Activated CD4-positive, CD25-positive, alpha-beta regulatory T cell treated with anti-CD3 and anti-CD28 coated beads, Interleukin-2, amount 50 U/mL, for 16 hours (primary cell): Measurements from ENCODE around the gene KIFC3.
"Not testable (repeated sequence)": the region's sequence is repeated elsewhere in the genome, so short reads cannot be mapped to it uniquely, and the experiment has no call there.

Experiments used
- DNase-seq: peaks from one replicate; pipeline ENCODE4 v3.0.0-alpha.2; 2020; ENCODE audit warnings: low read depth, low spot score

Gene KIFC3

DNA sequence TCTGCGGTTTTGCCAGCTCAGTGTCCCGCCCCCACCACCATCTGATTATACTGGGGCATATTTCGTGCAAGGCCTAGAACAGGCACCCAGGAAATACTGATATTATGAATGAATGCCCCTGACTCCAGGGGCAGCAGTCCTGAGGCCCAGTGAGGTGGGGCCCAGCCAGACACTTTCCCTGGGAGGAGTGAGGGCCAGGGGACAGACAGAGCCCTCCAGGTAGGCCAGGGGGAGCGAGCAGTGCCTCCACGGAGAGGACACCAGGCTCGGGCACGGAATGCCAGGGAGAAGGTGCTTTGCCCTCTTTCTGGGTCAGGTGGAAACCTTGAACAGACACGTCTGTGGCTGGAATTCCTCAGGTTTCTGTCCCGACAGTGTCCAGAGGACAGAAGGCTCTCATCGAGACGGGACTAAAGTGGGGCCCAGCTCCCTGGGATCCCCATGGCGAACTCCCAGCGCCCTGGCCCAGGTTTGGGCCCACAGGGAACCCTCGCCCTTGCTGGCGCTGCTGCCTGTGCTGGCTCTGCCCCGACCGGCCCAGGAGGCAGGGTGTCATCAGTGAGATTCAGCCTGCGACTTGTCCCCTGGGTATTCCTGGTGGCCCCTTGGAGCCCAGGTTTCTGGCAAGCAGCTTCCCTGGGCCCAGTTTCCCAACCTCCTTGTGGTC is 62.4 kb downstream of the KIFC3 start:
- DNase-seq: no peak

DNA sequence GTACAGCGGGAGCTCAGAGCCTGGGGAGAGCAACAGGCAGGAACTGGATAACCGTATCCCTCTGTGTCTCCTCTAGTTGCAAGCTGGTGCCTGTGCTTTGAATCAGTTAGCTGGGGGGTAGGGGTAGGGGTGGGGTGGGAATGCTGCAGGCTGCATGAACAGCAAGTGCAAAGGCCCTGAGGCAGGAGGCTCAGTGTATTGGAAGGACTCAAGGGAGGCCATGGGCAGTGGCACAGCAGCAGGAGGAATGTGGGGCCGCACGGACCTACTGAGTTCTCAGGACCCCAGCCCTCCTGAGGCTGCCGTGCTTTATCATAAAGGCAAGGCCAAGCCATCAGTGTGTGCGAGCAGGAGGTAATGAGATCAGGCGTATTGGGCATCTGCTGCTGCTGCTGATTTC is 63.4 kb downstream of the KIFC3 start:
- no peak for DNase-seq

DNA sequence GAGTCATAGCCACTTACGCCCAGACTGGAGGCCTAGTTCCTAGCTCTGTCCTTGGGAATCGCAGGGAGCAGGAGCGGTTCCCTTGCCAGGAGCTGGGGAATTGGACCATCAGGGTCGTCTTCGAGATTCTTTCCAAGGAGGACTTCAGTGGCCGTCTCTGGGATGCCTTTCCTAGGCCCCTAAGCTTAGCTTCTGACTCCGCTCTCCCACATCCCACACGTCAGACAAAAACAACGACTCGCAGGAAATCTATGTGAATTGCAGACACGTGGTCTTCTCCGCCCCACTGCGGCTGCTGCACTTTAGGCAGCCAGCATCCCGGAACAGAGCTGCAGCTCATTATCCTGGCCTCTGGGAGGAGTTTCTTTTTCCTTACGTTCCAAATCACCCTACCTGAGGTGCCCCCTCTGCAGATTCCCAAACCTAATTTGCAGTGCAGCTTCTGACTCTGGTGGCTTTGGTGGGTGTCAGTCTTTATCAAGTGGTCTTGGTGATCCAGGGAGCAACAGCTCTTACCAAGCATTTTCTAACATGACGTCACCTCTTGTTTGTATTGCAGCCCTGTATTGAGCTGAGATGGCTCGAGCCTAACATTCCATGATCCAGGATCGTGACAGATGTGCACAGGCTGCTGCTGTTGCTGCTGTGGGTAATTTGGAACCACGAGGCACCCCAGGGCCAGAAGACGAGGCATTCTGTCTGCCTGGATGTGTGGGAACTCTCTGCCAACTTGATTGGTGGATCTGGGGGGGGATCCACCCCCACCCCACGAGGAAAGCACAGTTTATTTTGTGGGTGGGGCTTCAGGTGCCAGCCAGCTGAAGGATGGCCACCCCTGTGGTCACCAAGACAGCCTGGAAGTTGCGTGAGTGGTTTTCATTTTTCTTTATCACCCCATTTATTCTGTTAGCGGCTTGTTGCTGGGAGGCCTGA is 65.6 kb downstream of the KIFC3 start:
- DNase-seq: no peak

DNA sequence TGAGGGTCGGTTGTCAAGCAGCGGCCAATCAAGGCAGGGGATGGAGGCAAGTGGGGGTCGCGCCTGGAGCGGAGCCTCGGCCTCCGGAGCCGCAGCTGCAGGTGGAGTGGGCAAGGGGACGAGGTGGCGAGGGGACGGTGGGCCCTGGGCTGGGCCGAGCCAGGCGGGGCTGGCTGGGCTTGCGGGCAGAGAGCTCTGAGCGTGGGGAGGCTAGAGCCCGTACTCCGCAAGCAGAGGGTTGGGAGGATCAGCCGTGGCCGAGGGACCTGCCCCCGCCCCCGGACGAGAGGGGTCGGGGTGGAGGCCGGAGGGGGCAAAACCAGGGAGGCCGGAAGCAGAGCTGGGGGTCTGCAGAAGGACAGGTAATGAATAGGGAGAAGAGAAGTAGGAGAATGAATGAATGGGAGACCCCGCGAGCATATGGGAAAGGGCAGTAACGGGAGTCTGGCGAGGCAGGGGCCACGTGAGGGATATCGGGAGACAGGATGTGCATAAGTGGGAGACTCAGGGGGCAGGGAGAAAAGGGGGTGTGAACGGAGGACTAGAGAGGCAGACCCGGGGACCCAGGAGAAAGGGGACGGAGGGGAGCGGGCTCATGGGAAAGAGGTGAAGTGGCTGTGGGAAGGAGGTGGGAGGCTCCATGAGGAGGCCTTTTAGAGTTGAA is 66.4 kb downstream of the KIFC3 start, which contains the start of gene KATNB1:
Gene KATNB1, plus strand, starts transcription at position 16 of the 664 bp plus-strand sequence. CDS start 1,474 bp downstream, outside the sequence.
- no peak for DNase-seq

DNA sequence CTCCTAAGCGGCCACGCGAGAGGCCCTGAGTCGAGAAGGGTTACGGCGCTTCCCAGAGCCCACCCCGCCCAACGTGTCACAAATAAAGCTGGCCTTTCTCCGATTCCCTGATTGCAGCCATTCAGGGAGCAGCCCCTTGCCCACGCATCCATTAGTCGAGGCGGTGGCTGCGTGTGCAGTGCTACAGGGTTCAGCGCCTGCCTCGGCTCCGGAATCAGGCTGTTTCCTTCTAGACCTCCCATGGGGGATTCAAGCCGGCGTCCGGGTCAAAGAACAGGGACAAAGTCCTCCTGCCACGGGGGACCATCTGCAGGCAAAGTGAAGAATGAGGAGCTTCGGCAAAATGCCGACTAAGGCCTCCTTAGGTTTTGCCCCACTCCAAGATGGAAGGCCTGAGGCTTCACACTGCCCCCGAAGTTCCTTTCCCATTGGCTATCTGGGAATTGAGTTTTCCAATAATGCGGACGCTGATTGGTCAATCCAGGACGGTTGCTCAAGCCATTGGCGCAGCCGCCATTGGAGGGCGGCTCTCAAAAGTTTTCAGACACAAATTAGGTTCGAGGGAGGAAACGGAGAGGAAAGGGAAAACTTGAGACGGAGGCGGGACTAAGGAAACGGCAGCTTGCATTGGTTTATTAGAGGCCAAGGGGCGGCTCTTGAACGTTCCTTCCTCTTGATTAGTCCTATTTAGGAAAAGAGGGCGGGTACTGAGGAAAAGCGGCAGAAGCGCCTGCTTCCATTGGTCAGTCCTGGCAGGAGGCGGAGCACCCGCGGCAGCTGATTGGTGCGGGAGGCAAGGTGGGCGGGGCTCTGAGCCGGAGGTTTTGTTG is 67.2 kb downstream of the KIFC3 start:
- DNase-seq: peak; percentile 95

DNA sequence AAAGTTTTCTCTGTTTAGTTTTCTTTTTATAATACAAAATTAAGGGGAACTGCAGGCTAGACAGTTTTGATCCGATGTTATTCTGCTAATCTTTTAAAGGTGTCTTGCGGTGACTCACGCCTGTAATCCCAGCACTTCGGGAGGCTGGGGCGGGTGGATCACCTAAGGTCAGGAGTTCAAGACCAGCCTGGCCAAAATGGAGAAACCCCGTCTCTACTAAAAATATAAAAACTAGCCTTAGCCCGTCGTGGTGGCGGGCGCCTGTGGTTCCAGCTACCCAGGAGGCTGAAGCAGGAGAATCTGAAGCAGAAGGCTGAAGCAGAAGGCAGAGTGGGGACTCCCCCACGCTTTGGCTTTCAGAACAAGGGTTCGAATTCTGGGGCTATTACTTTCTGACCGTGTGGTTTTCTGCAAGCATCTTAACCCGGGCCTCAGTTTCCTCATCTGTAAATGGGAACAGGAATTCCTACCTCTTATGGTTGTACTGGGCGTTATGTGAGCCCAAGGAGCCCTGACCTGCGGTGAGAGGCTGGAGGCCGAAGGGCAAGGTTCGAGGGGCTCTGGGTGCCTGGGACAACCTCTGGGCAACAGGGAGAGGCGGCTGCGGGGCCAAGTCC is 67.9 kb downstream of the KIFC3 start:
- DNase-seq: no peak

DNA sequence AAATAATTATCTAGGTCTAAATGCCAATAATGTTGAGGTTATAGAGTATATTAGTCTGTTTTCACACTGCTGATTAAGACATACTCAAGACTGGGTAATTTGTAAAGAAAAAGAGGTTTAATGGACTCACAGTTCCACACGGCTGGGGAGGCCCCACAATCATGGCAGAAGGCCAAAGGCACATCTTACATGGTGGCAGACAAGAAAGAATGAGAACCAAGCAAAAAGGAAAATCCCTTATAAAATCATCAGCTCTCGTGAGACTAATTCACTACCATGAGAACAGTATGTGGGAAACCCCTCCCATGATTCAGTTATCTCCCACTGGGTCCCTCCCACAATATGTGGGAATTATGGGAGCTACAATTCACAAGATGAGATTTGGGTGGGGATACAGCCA is 69.6 kb downstream of the KIFC3 start:
- no peak for DNase-seq

DNA sequence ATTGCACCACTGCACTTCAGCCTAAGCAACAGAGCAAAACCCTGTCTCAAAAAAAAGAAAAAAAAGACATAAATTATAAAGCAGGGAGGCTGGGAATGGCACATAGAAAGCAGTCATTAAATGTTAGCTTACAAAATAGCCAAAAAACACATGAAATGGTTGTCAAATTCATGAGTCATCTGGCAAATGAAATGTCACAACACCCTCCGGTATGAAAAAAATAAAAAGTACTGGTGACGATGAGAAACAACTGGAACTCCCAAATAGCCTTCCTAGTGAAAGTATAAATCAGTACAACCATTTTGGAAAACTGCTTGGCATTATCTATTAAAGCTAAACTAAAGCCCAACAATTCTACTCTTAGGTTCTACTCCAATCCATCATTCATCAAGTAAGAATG is 70.3 kb downstream of the KIFC3 start:
- DNase-seq: no peak

DNA sequence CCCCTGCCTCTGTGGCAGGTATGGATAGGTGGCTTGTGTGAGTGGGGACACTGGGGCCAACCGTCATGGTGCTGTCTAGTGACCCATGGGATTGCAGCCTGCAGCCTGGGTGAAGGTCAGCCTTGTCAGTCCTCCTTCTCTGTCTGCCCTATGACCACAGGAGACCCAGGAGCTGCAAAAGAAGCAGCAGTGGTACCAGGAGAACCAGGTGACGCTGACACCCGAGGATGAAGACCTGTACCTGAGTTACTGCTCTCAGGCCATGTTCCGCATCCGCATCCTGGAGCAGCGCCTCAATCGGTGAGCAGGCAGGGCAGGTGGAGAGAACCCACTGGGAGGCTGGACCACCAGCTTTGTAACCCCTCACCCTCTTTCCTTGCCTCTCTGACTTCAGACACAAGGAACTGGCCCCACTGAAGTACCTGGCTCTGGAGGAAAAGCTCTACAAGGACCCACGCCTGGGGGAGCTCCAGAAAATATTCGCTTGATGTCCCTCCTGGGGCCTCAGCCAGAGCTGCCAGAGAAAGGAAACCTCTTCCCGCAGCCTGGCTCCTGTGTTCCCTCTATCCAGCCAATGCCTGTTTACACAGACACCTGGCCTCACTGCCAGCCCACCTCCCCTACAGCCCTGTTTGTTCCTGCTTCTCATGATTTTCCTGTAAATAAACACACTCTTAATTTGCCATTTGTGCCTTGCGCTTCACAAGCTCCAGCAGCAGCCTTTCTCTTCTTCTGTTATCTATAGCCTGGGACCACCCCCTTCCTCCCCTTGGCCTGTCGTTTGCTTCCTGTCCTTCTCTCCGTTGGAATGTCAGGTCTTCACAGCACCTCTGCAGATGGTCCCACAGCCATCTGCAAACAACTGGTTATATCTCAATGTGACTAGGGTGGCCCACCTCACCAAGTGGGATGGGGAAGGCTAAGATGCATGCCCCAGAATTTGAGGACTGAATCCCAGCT is 71.2 kb downstream of the KIFC3 start:
- no peak for DNase-seq

DNA sequence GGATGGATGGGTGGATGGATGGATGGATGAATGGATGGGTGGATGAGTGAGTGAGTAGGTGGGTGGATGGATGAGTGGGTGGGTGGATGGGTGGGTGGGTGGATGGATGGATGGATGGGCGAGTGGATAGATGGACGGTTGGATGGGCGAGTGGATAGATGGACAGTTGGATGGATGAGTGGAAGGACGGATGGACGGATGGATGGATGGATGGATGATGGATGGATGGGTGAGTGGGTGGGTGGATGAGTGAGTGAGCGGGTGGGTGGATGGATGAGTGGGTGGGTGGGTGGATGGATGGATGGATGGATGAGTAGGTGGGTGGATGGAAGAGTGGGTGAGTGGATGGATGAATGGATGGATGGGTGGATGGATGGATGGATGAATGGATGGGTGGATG is 72.4 kb downstream of the KIFC3 start:
- DNase-seq: not testable (repeated sequence)

DNA sequence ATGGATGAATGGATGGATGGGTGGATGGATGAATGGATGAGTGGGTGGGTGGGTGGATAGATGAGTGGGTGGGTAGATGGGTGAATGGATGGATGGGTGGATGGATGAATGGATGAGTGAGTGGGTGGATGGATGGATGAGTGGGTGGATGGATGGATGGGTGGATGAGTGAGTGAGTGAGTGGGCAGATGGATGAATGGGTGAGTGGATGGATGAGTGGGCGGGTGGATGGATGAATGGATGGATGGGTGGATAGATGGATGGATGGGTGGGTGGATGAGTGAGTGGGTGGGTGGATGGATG is 73.2 kb downstream of the KIFC3 start:
- no peak for DNase-seq

DNA sequence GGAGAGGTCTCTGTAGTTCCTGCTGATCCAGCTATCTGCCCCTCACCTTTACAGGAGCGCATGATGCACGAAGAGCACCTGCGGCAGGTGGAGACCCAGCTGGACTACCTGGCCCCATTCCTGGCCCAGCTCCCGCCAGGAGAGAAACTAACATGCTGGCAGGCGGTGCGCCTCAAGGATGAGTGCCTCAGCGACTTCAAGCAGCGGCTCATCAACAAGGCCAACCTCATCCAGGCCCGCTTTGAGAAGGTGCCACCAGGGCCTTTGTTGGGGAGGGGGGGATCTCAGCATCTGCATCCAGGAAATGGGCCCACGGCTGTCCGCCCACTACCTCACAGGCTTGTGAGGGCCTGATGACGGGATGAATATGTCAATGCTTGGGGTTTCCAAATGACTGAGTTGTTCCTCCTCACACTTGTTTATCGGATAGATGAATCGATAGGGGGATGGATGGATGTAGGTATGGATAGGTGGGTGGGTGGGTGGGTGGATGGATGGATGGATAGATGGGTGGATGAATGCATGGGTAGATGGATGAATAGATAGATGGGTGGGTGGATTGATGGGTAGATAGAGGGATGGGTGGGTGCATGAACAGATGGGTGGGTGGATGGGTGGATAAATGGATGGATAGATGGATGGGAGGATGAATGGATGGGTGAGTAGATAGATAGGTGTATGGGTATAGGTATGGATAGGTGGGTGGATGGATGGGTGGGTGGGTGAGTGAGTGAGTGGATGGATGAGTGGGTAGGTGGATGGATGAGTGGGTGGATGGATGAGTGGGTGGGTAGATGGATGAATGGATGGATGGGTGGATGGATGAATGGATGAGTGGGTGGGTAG is 73.7 kb downstream of the KIFC3 start:
- no peak for DNase-seq

DNA sequence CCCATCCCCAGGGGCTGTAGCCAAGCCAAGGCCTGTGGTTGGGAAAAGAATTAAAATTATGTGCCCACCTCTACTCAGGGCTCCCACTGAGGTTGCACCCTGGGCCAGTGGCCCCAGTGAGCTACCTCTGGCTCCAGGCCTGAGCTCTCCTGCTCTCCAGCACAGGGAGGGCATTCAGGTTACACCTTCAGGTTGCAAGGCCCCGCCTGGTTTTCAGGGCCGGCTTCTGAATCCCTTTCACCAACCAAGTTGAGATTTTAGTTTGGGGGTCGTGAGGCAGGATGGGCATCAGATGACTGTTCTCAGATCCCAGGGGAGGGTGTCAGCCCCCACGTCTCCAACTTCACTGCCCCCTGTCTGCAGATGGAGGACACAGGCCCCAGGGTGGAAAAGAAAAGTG is 74.7 kb downstream of the KIFC3 start:
- no peak for DNase-seq

DNA sequence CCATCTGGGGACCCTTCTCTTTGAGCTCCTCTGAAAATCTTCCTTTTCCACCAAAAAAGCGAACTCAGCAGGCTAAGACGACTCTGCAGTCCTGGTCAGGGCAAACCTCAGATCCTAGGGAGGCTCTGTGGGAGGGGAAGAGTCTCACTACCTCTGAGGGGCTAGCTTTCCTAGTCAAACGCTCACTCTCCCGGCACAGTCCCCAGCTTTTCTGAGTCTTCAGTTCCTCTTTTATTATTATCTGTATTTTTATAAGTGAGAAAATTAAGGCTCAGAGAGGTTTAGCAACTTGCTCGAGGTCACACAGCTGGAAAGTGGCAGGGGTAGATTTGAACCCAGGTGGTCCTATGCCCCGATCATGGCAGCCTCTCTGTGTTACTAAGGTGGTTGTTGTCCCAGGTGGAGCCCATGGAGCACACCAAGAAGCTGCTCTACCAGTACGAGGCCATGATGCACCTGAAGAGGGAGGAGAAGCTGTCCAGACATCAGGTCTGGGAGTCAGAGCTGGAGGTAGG is 75.8 kb downstream of the KIFC3 start:
- no peak for DNase-seq

DNA sequence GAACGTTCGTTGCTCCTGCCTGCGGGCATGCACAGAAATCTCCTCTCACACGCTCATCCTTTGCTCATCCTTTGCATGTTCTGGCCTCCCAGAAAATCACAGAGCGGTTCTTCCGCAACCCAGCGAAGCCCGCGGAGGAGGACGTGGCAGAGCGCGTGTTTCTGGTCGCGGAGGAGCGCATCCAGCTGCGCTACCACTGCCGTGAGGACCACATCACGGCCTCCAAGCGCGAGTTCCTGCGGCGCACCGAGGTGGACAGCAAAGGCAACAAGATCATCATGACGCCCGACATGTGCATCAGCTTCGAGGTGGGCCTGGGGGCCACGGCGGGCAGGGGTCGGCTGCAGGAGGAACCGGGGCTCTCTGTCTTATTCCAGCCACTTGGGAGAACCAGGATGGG is 76.3 kb downstream of the KIFC3 start:
- no peak for DNase-seq

DNA sequence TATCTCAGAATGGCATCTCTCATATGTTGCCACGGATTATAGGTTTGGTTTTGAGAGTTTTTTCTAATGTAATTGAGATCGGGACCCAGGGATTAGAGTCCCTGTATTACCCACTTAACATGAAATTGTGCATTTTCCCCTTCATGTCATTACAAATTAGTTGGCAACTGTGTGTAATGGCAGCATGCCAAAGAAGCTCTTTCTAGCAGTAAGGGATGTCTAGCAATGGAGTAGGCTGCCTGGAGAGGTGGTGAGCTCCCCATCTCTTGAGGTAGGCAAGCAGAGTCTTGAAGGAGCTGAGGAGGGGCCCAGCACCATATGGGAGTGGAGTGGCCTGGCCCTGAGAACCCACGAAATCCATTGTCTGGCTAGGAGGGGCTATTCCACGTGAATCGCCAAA is 76.7 kb downstream of the KIFC3 start:
- no peak for DNase-seq

DNA sequence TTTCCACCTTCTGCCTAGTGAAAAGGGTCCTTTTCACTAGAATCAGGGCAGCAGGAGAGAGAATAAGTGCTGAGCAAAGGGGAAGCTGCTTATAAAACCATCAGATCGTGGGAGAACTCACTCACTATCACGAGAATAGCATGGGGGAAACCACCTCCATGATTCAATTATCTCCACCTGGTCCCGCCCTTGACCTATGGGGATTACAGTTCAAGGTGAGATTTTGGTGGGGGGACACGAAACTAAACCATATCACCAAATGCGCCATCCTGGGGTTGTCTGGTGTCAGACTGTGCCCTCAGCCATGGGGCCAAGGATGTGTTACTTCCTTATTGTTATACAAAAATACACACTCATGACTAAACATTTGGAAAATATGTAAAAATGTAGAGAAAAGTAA is 77.1 kb downstream of the KIFC3 start:
- no peak for DNase-seq

DNA sequence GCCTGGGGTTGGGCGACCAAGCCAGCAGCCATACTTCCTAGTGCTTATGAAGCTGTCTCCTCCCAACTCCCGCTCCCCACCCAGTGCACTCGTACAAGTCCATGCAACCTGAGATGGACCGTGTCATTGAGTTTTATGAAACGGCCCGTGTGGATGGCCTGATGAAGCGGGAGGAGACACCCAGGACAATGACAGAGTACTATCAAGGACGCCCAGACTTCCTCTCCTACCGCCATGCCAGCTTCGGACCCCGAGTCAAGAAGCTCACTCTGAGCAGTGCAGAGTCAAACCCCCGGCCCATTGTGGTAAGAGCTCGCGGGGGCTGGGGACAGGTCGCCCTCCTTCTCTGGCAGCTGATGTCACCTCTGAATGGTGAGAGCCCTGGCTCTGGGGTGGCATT is 77.8 kb downstream of the KIFC3 start:
- no peak for DNase-seq

DNA sequence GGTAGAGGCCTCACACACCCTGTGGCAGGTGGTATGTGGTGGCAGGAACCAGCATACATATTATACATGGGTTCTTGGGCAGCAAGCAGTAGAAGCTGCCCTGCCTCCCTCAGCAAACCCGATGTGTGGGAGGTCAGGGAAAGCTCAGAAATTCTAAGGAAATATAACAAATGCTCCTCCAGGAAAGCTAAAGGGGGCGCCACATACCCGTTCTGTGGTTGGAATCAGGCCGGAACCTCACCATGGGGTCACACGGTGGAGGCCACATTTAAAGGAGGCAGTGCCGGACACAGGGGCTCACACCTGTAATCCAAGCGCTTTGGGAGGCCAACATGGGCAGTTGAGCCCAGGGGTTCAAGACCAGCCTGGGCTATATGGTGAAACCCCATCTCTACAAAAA is 79.1 kb downstream of the KIFC3 start:
- no peak for DNase-seq
